Smooth muscle cell (in vitro differentiated cells): Measurements from ENCODE around the gene DCUN1D2. TPM values are rescaled to one million over a fixed set of nuclear protein-coding genes. Genes with fewer than 3 reads are reported as not detected.
A peak's percentile ranks its signal among the peaks of the same experiment; 100 is the strongest.

Source experiments
- DNase-seq: peaks from one replicate; lab custom pipeline; 2025; ENCODE audit not compliant: unreplicated experiment; lab: John Stamatoyannopoulos, UW
- H2AFZ ChIP-seq: fragments of 200-600 bp; sonication (generic); 2 replicates; pipeline ENCODE4 v1.6.0; 2016; ENCODE audit warnings: antibody characterized with exemption, low read depth, mild to moderate bottlenecking
- H3F3A ChIP-seq: fragments of 200-600 bp; sonication (generic); 2 replicates; pipeline ENCODE4 v1.6.0; 2017; ENCODE audit warnings: antibody characterized with exemption, low read depth
- H3K27ac ChIP-seq: fragments of 200-600 bp; sonication (generic); 2 replicates; pipeline ENCODE4 v1.5.1; 2016; ENCODE audit warnings: low read depth, mild to moderate bottlenecking
- H3K27me3 ChIP-seq: fragments of 200-600 bp; sonication (generic); 2 replicates; pipeline ENCODE4 v1.6.1; 2016; ENCODE audit warnings: low read depth, mild to moderate bottlenecking
- H3K36me3 ChIP-seq: fragments of 200-600 bp; sonication (generic); 2 replicates; pipeline ENCODE4 v1.5.1; 2016; ENCODE audit warnings: low read depth
- H3K4me1 ChIP-seq: fragments of 200-600 bp; sonication (generic); 2 replicates; pipeline ENCODE4 v1.5.1; 2016; ENCODE audit warnings: low read depth
- H3K4me2 ChIP-seq: fragments of 200-600 bp; sonication (generic); 2 replicates; pipeline ENCODE4 v1.6.0; 2016; ENCODE audit warnings: mild to moderate bottlenecking
- H3K4me3 ChIP-seq: fragments of 200-600 bp; sonication (generic); 2 replicates; pipeline ENCODE4 v1.5.1; 2016; ENCODE audit warnings: mild to moderate bottlenecking
- H3K79me2 ChIP-seq: fragments of 200-600 bp; sonication (generic); 2 replicates; pipeline ENCODE4 v1.6.0; 2016; ENCODE audit warnings: low read depth, mild to moderate bottlenecking
- H3K9ac ChIP-seq: fragments of 200-600 bp; sonication (generic); 2 replicates; pipeline ENCODE4 v1.6.0; 2016; ENCODE audit warnings: low read depth
- H3K9me3 ChIP-seq: fragments of 200-600 bp; sonication (generic); replicated peaks from 2 replicates; pipeline ENCODE4 v1.5.1; 2016; ENCODE audit warnings: low read depth
- H4K20me1 ChIP-seq: fragments of 200-600 bp; sonication (generic); 2 replicates; pipeline ENCODE4 v1.6.0; 2016; ENCODE audit warnings: low read depth
- WGBS: methylation state at CpG from one replicate; pipeline ENCODE4 v1.1.7; 2016; ENCODE audit warnings: low lambda C conversion rate; 5-methylcytosine and 5-hydroxymethylcytosine counted together
- polyA plus RNA-seq: library from polyadenylated mRNA; unstranded; fragments of >200 nt; fragmentation: Nextera tagmentation; extraction: Ambion mirVana; gene quantifications from 2 replicates; pipeline ENCODE4 v1.2.1, GENCODE V29; 2016
- total RNA-seq: library from RNA; depleted of rRNA; stranded (reverse); fragments of >200 nt; gene quantifications from 2 replicates; pipeline ENCODE4 v1.2.3, GENCODE V29; 2014
- TF ChIP-seq, protein P1 (sequence below): fragments of 200-600 bp; sonication (generic); IDR thresholded peaks from 2 replicates; pipeline ENCODE4 v1.5.1; 2017; ENCODE audit warnings: borderline replicate concordance, mild to moderate bottlenecking, antibody characterized with exemption; ENCODE audit not compliant: insufficient read depth, poor library complexity, severe bottlenecking

Gene DCUN1D2
- total and polyA plus RNA-seq, 2 experiments from 2014 or later = 6.3 to 10.8 TPM

DNA sequence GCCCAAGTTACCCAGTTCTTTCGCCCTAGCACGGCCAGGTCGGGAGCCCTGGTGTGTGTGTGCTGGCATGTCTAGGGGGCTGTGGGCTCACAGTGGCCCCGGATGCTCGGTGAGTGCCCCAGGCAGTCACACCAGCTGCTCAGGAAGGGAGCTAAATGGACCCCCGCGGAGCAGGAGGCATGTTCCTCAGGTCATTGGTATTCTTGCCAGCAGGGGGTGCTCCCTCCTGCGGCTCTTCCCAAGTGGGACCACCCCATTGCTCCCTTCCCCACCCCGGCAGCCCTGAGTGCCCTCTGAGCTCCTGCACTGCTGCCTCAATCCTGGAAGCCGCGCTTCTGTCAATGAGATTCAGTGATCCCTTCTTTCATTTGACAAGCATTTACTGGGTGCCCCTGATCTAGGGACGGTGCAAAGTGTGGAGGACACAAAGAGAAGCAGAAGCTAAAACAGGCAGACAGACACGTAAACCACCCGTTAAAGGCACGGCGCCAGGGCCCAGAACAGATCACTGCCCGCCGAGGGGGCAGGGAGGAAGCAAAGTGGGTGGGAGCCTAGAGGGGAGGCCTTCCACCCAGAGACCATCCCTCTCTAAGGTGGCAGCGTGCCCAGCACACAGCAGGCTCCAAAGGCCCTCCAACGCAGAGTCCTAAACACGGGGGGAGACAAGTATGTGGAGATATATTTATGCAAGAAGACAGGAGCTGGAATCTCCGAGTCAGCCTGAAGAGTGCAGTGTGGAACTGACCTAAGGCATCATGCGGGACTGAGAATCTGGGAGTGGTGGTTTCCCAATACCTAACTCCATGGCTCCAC lies 32.1 kb downstream of the DCUN1D2 start:
- no peak overlapping the region for H3K9ac ChIP-seq

DNA sequence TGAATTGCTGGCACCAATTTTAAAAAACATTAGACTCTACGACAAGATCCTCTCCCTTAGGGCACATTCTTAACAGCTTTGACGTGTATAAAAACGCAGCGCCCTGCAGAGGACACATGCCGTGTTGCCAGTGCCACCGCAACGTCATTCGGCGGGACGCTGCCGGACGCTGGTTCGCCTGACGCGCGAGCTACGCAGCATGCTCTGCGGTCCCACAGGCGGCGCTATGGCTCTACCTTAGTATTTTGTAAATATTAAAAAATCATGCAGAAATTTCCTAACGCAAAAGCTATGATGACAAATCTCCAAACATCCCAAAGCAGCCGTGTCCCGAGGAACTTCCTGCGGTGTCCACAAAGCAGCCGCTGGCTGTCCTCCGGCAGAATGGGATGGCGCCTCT lies 33.0 kb downstream of the DCUN1D2 start:
- no peaks in the 10 kb centered on the region for H4K20me1 ChIP-seq
- no peaks in the 10 kb centered on the region for H3K9me3 ChIP-seq
- H3K9ac ChIP-seq = no peak overlapping the region
- H3K79me2 ChIP-seq = no peaks in the 10 kb centered on the region
- WGBS = over 99% methylated on average over 27 of the region's 27 CpGs
- no peaks in the 10 kb centered on the region for H3F3A ChIP-seq
- no peaks in the 10 kb centered on the region for H3K27me3 ChIP-seq
- no peaks in the 10 kb centered on the region for H3K4me1 ChIP-seq
- H3K4me2 ChIP-seq = no peak overlapping the region
- no peaks in the 10 kb centered on the region for H3K36me3 ChIP-seq
- no peak overlapping the region for H3K4me3 ChIP-seq
- H3K27ac ChIP-seq = no peak overlapping the region
- H2AFZ ChIP-seq = no peak overlapping the region
- no peak for DNase-seq
- TF ChIP-seq, protein P1, sequence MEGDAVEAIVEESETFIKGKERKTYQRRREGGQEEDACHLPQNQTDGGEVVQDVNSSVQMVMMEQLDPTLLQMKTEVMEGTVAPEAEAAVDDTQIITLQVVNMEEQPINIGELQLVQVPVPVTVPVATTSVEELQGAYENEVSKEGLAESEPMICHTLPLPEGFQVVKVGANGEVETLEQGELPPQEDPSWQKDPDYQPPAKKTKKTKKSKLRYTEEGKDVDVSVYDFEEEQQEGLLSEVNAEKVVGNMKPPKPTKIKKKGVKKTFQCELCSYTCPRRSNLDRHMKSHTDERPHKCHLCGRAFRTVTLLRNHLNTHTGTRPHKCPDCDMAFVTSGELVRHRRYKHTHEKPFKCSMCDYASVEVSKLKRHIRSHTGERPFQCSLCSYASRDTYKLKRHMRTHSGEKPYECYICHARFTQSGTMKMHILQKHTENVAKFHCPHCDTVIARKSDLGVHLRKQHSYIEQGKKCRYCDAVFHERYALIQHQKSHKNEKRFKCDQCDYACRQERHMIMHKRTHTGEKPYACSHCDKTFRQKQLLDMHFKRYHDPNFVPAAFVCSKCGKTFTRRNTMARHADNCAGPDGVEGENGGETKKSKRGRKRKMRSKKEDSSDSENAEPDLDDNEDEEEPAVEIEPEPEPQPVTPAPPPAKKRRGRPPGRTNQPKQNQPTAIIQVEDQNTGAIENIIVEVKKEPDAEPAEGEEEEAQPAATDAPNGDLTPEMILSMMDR = peak; percentile 10

More for the DNA sequence above, 32.1 kb downstream of the DCUN1D2 start:
- H3F3A ChIP-seq = no peaks in the 10 kb centered on the region
- H3K36me3 ChIP-seq = no peaks in the 10 kb centered on the region
- no peak overlapping the region for H3K27ac ChIP-seq
- no peaks in the 10 kb centered on the region for H3K27me3 ChIP-seq
- H3K9me3 ChIP-seq = no peaks in the 10 kb centered on the region
- H3K79me2 ChIP-seq = no peaks in the 10 kb centered on the region
- 92% methylated on average over 23 of the region's 23 CpGs for WGBS
- H2AFZ ChIP-seq = no peak overlapping the region
- TF ChIP-seq, protein P1 = peak; percentile 32
- DNase-seq = no peak
- H3K4me2 ChIP-seq = no peak overlapping the region
- H3K4me3 ChIP-seq = no peak overlapping the region
- H3K4me1 ChIP-seq = no peaks in the 10 kb centered on the region
- H4K20me1 ChIP-seq = no peaks in the 10 kb centered on the region

DNA sequence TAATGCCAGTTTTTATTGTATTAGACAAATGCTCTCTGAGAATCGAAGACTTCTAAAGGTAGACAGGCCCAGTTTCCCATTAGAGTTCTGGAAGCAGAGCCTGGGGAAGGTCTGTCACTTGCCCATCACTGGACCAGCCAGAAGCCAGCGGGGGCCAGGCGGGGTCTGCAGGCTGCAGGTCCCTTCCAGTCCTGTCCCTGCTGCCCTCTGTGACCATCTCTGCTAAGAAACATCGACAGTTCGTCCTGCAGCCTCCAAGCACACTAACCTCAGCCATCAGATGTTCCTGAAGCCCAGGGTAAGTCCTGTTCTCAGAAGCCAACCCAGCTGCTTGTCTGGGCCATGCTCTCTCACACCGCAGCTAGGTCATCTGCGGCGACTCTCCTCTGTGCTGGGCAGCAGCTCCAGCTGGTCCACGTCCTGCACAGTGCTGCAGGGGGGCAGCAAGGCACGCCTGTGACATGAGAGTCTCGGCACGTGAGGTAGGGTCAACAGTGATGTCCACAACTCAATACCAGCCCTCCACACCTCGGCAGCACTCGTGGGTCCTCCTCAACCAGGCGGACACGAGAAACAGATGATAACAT lies 34.3 kb downstream of the DCUN1D2 start:
- Histone ChIP-seq H3K79me2 (no peaks in the 10 kb centered on the region), H3K4me1 (no peaks in the 10 kb centered on the region), H3K9me3 (no peaks in the 10 kb centered on the region), H3K27ac (no peak overlapping the region), H2AFZ (no peak overlapping the region), H3K9ac (no peak overlapping the region), H3K4me2 (no peak overlapping the region), H3K27me3 (no peaks in the 10 kb centered on the region), H4K20me1 (no peaks in the 10 kb centered on the region), H3K36me3 (no peaks in the 10 kb centered on the region), H3K4me3 (no peak overlapping the region), H3F3A (no peaks in the 10 kb centered on the region)
- WGBS = 97% methylated on average over 16 of the region's 16 CpGs
- DNase-seq = no peak
- TF ChIP-seq, protein P1 = no peak

DNA sequence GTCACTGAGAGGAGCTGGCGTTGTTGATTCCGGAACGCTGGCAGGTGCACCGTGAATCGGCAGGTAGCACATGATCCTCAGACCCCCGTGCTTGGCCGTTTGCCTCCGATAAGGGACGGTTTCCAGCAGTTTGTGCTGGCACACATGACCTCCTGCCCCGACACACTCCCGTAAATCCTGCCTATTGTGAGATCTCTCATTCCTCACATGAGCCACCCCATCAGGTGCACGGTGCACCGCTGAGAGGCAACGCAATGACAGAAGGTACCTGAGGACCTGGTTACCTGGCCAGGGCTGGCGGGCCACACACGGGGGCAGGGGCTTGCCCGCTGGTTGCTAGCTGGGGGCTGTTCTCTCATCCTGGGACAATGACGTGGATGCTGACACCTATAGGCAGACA lies 35.1 kb downstream of the DCUN1D2 start:
- Histone ChIP-seq H3F3A (no peaks in the 10 kb centered on the region), H3K9me3 (no peaks in the 10 kb centered on the region), H3K4me2 (no peak overlapping the region), H3K27me3 (no peaks in the 10 kb centered on the region), H3K9ac (no peak overlapping the region), H3K79me2 (no peaks in the 10 kb centered on the region), H3K4me1 (no peaks in the 10 kb centered on the region), H4K20me1 (no peaks in the 10 kb centered on the region), H3K27ac (no peak overlapping the region), H2AFZ (no peak overlapping the region), H3K4me3 (no peak overlapping the region), H3K36me3 (no peaks in the 10 kb centered on the region)
- TF ChIP-seq, protein P1 = no peak
- WGBS = 98% methylated on average over 18 of the region's 18 CpGs
- DNase-seq = no peak
